NCI-H1694 (cell line): Measurements from ENCODE around the gene PRAC1.

Source experiments
- DNase-seq: peaks from one replicate; lab custom pipeline; 2025; lab: John Stamatoyannopoulos, UW

Gene PRAC1

GRCh38 chr17:48704361-48705248 lies 17.7 kb downstream of the PRAC1 start:
- no peak for DNase-seq

DNA sequence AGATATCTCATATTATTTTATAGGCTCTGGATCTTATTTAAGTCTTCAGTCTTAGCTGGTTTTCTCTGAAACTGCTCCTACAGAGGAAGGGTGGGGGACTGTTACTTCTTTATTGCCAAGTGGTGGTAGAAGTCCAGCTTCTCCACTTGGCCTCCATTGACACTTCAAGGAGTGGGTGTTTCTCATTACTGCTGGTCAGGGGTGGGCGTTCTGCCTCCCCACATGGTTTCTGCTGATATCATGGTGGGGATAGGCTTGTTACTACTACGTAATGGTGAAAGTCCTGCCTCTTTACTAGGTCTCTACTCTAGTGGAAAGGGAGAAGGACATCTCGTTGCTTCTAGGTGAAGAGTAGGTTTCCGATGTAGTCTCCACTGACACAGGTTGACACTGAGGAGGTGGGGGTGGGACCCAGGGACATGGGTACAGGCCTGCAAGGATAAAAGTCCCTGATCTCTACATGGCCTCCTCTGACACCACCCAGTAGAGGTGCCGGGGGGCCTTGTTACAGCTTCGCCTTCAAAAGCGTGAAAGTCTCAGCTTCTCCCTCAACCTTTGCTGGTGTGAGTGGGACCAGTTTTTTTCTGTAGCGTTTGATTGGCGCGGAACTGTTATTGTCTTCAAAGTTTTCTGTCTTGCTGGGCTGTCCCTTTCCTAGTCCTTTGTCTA lies 20.3 kb downstream of the PRAC1 start:
- DNase-seq, result no peak

DNA sequence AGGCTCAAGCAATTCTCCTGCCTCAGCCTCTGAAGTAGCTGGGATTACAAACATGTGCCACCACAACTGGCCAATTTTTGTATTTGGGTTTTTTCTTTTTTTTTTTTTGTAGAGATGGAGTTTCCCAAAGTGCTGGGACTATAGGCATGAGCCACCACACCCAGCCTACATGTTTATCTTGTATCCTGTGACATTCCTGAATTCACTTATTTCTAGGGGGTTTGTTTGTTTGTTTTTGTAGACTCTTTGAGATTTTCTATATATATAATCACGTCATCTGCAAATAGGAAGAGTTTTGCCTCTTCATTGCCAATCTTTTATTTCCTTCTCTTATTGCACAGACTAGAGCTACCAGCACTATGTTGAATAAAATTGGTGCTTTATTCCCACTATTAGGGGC lies 29.1 kb downstream of the PRAC1 start:
- DNase-seq, result no peak

DNA sequence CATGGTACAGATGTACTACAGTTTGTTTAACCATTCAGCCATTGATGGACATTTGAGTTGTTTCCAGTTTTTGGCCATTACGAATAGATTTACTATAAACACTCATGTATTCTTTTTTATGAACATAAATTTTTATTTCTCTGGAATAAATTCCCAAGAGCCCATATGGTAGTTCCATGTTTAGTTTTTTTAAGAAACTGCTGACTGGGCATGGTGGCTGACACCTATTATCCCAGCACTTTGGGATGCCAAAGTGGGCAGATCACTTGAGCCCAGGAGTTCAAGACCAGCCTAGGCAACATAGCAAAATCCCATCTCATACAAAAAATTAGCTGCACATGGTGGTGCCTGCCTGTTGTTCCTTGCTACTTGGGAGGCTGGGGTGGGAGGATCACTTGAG lies 30.3 kb downstream of the PRAC1 start:
- DNase-seq, result no peak

GRCh38 chr17:48690655-48691054 lies 31.7 kb downstream of the PRAC1 start:
- DNase-seq, result no peak

GRCh38 chr17:48681609-48682008 lies 40.7 kb downstream of the PRAC1 start:
- DNase-seq, result no peak

- DNase-seq, result no peak
These were observed 42.8 kb downstream of the PRAC1 start for GRCh38 chr17:48679385-48680096.

DNA sequence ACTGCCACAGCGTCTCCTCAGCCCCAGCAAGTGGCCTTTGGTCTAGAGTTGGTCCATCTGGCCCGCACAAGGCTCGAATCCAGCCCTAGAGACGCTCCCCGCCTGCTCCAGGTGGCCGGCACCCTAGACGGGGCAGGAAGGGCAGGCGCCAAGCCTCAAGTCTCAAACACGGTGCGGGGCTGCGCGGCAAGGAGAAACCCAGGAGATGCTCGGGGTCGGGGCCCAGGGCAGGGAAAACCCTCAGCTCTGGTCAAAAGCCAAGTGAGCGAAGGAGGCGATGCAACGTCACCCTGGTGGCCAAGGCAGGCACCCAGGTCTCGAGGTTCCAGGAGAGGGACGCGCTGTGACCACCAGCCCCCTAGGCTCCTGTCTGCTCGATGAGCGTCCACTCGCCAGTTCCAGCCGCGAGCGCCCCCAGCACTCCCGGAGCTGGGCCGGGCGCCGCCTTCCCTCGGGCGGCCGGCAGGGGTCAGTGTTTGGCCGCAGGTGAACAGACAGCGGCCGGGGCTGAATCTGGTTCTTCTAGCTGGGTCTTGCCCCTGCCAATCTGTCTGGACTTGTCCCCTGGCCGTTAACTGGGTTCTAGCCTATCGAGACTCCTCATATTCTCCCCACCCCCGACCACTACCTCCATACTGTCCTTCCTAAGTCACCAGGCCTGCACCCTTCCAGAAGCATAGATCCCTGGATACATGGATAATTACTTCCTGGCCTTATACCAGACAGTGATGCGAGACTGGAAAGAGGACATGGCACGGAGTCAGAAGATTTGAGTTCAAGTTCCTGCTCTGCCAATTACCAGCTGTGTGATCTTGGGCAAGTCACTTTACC lies 44.0 kb downstream of the PRAC1 start:
- DNase-seq, result peak; percentile 23

DNA sequence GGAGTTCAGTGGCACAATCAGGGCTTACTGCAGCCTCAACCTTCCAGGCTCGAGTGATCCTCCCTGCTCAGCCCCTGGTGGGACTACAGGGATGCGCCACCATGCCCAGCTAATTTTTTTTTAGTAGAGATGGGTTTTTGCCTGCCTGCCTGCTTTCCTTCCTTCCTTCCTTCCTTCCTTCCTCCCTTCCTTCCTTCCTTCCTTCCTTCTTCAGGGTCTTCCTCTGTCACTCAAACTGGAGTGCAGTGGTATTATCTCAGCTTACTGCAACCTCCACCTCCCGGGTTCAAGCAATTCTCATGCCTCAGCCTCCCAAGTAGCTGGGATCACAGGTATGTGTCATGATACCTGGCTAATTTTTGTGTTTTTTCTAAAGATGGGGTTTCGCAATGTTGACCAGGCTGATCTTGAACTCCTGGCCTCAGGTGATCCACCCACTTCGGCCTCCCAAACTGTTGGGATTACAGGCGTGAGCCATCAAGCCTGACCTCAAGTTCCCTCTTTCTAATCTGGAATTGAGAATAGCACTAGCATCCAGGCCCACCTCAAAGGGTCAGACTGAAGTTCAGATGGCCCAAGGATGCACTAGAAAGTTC lies 45.3 kb downstream of the PRAC1 start:
- DNase-seq, result no peak

DNA sequence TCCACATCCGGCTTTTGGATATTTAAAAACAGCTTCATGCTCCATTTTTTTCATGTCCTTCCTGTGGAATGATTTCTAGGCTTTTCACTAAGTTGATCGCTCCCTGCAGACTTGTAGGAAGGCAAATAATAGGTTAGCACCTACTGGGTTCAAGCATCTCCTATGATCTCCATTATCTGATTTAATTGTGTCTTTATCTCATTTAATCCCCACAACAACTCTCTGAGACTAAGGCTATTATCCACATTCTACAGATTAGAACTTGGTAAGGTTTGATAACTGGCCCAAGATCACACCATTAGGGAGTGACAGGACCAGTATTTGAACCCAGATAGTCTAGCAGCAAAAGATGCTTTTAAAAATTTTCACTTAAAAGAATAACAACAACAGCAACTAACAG lies 50.0 kb downstream of the PRAC1 start:
- DNase-seq, result no peak
